ENCODE measurements around the gene ASPG. TPM values are rescaled to one million over a fixed set of nuclear protein-coding genes. Genes with fewer than 3 reads are reported as not detected.

The ASPG gene
- total RNA-seq, 2 experiments from 2014 or later, result not detected

DNA sequence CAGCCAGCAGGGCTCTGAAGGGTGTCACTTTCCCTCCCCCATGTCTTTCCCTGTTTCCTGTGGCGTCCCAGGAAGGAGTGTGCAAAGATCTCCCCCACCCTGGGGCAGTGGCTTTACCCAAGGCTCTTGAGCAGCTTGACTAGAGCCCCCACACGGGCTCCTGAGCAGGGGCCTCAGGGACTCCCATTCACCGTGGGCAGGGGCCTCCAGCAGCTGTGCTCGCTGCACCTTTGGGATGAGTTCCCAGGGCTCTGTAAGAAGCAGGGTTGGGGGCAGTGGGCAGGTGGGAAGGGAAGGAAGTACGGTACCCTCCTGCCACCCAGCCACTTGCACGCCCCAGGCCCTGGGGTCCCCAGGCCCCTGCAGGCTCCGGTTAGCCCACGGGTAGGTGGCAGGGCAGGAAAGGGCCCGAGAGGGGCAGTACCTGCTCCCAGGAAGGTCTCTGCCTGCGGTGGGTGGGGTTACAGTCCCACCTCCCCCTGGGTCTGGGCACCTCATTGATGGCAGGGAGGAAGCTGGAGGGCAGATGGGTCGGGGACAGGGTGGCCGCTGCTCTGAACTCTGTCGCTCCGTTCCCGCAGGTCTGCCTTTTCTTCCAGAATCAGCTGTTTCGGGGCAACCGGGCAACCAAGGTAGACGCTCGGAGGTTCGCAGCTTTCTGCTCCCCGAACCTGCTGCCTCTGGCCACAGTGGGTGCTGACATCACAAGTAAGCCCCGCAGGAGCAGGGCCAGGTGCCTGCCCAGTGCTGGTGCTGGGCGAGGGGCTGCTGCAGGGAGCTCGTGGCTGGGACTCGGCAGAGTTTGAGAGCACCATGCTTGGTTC, 13.0 kb downstream of the ASPG start:
- no TSS peak for BruUV-seq (replicated peaks)
- H3K9me2 ChIP-seq (ENCODE audit: insufficient read depth, low read length), result no peaks in the 10 kb centered on the region
- intact Hi-C loops (cut with micrococcal nuclease; ENCODE audit: unreplicated experiment), result no loop called here
- no peak overlapping the region for H3K27ac ChIP-seq (ENCODE audit: low read depth, low read length, poor library complexity, severe bottlenecking)
- no peaks in the 10 kb centered on the region for H3K79me2 ChIP-seq (ENCODE audit: insufficient read depth, low read depth, low read length)
- CTCF ChIA-PET (ENCODE audit: unreplicated experiment), result interaction anchor here (0.6 kb wide), 1 partner anchor 483 kb away, joined by 3 read pairs; no protein-coding TSS in a partner anchor
- no peaks in the 10 kb centered on the region for H3K36me3 ChIP-seq (ENCODE audit: insufficient read depth, low read length)
- H4K20me1 ChIP-seq (ENCODE audit: insufficient read depth, low read length), result no peaks in the 10 kb centered on the region
- DNase-seq (ENCODE audit: low spot score), result no peak
- H3K4me3 ChIP-seq (ENCODE audit: low read depth, low read length, poor library complexity, severe bottlenecking), result no peak overlapping the region
- H3K9me3 ChIP-seq (ENCODE audit: low read length), result no peaks in the 10 kb centered on the region
- POLR2A ChIA-PET, result no interaction called here
- no peak overlapping the region for H2AFZ ChIP-seq (ENCODE audit: low read length)
- no peak overlapping the region for H3K4me2 ChIP-seq (ENCODE audit: low read length)
- TF ChIP-seq, protein P1, sequence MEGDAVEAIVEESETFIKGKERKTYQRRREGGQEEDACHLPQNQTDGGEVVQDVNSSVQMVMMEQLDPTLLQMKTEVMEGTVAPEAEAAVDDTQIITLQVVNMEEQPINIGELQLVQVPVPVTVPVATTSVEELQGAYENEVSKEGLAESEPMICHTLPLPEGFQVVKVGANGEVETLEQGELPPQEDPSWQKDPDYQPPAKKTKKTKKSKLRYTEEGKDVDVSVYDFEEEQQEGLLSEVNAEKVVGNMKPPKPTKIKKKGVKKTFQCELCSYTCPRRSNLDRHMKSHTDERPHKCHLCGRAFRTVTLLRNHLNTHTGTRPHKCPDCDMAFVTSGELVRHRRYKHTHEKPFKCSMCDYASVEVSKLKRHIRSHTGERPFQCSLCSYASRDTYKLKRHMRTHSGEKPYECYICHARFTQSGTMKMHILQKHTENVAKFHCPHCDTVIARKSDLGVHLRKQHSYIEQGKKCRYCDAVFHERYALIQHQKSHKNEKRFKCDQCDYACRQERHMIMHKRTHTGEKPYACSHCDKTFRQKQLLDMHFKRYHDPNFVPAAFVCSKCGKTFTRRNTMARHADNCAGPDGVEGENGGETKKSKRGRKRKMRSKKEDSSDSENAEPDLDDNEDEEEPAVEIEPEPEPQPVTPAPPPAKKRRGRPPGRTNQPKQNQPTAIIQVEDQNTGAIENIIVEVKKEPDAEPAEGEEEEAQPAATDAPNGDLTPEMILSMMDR (conservative IDR thresholded peaks at IDR 0.05; ENCODE audit: low read length), result no peak
- TF ChIP-seq EZH2phosphoT487 (IDR thresholded peaks at IDR 0.05; ENCODE audit: borderline replicate concordance, low read depth, low read length), result no peak
- peaks cover 3% of the 10 kb centered on the region for H3K4me1 ChIP-seq (ENCODE audit: insufficient read depth, low read length, poor library complexity, severe bottlenecking)

GRCh38 chr14:104099096-104100041, 13.9 kb downstream of the ASPG start:
- Histone ChIP-seq H4K20me1 (ENCODE audit: insufficient read depth, low read length) (no peaks in the 10 kb centered on the region), H3K4me3 (ENCODE audit: low read depth, low read length, poor library complexity, severe bottlenecking) (no peak overlapping the region), H3K9me3 (ENCODE audit: low read length) (no peaks in the 10 kb centered on the region), H3K9me2 (ENCODE audit: insufficient read depth, low read length) (no peaks in the 10 kb centered on the region), H3K4me1 (ENCODE audit: insufficient read depth, low read length, poor library complexity, severe bottlenecking) (peaks cover 3% of the 10 kb centered on the region), H3K4me2 (ENCODE audit: low read length) (no peak overlapping the region), H2AFZ (ENCODE audit: low read length) (no peak overlapping the region), H3K27ac (ENCODE audit: low read depth, low read length, poor library complexity, severe bottlenecking) (no peak overlapping the region), H3K79me2 (ENCODE audit: insufficient read depth, low read depth, low read length) (no peaks in the 10 kb centered on the region), H3K36me3 (ENCODE audit: insufficient read depth, low read length) (no peaks in the 10 kb centered on the region)
- TF ChIP-seq, protein P1 (conservative IDR thresholded peaks at IDR 0.05; ENCODE audit: low read length), result no peak
- TF ChIP-seq EZH2phosphoT487 (IDR thresholded peaks at IDR 0.05; ENCODE audit: borderline replicate concordance, low read depth, low read length), result no peak
- no peak for DNase-seq (ENCODE audit: low spot score)
- CTCF ChIA-PET (ENCODE audit: unreplicated experiment), result no interaction called here
- POLR2A ChIA-PET, result no interaction called here
- intact Hi-C loops (cut with micrococcal nuclease; ENCODE audit: unreplicated experiment), result no loop called here
- BruUV-seq (replicated peaks), result no TSS peak

Data from OCI-LY7 (cell line).